IMR-90 (cell line): Measurements from ENCODE around the gene RHOG. TPM values are rescaled to one million over a fixed set of nuclear protein-coding genes. Genes with fewer than 3 reads are reported as not detected.

Source experiments
- ATAC-seq: fragments of 200-7000 bp; cut with Tn5 transposase; 2 replicates; pipeline ENCODE4 v1.9.1; 2020; ENCODE audit warnings: low read depth, mild to moderate bottlenecking, moderate library complexity
- BruUV-seq: library from RNA; stranded (reverse); fragments of 400-500 nt; replicated peaks from 2 replicates; lab custom pipeline; 2021; lab: Mats Ljungman, UMichigan
- CTCF ChIA-PET: fragments of 300-600 bp; formaldehyde crosslinking; extraction: SDS; loops from one replicate; lab custom pipeline; 2021; ENCODE audit warnings: antibody characterized with exemption; lab: Yijun Ruan, JAX
- POLR2A ChIA-PET: fragments of 300-600 bp; sonication (Branson Sonifier 250); formaldehyde crosslinking; loops from one replicate; lab custom pipeline; 2022; ENCODE audit warnings: antibody characterized with exemption; ENCODE audit not compliant: unreplicated experiment; lab: Charles Lee
- DNase-seq: peaks from one replicate; pipeline ENCODE4 v3.0.0; 2013
- H2AFZ ChIP-seq: replicated peaks from 2 replicates; pipeline ENCODE3; 2013; ENCODE audit warnings: low read length, mild to moderate bottlenecking; ENCODE audit not compliant: poor library complexity
- H2AK5ac ChIP-seq: 2 replicates; pipeline ENCODE4 v1.6.1; 2013; ENCODE audit warnings: low read depth, low read length, inconsistent platforms
- H2AK9ac ChIP-seq: replicated peaks from 2 replicates; pipeline ENCODE3; 2013; ENCODE audit warnings: mild to moderate bottlenecking, low read depth, low read length, moderate library complexity; ENCODE audit not compliant: poor library complexity
- H2BK120ac ChIP-seq: 2 replicates; pipeline ENCODE4 v1.6.1; 2013; ENCODE audit warnings: low read depth, low read length, inconsistent platforms
- H2BK15ac ChIP-seq: 3 replicates; pipeline ENCODE4 v1.6.1; 2013; ENCODE audit warnings: low read depth, low read length, inconsistent platforms
- H2BK20ac ChIP-seq: 2 replicates; pipeline ENCODE4 v1.6.1; 2013; ENCODE audit warnings: low read depth, mild to moderate bottlenecking, inconsistent platforms, low read length, moderate library complexity
- H2BK5ac ChIP-seq: 2 replicates; pipeline ENCODE4 v1.6.1; 2013; ENCODE audit warnings: mild to moderate bottlenecking, low read depth, low read length, inconsistent platforms; ENCODE audit not compliant: poor library complexity, severe bottlenecking
- H3K14ac ChIP-seq: replicated peaks from 2 replicates; pipeline ENCODE4 v1.6.1; 2013; ENCODE audit warnings: low read depth, low read length, inconsistent platforms
- H3K18ac ChIP-seq: 2 replicates; pipeline ENCODE4 v1.6.1; 2013; ENCODE audit warnings: low read depth, low read length, control low read depth
- H3K23ac ChIP-seq: 2 replicates; pipeline ENCODE4 v1.6.1; 2013; ENCODE audit warnings: low read depth, low read length, inconsistent platforms
- H3K27ac ChIP-seq: 2 replicates; pipeline ENCODE4 v1.5.1; 2013; ENCODE audit warnings: mild to moderate bottlenecking, control low read depth, low read length; ENCODE audit not compliant: insufficient read depth
- H3K27me3 ChIP-seq: 2 replicates; pipeline ENCODE4 v1.6.1; 2013; ENCODE audit warnings: low read length; ENCODE audit not compliant: control insufficient read depth, insufficient read depth
- H3K36me3 ChIP-seq: 2 replicates; pipeline ENCODE4 v1.6.1; 2013; ENCODE audit warnings: low read length, mixed read lengths; ENCODE audit not compliant: control insufficient read depth, insufficient read depth
- H3K4ac ChIP-seq: 2 replicates; pipeline ENCODE4 v1.6.1; 2013; ENCODE audit warnings: low read depth, low read length, inconsistent platforms
- H3K4me1 ChIP-seq: 2 replicates; pipeline ENCODE4 v1.6.1; 2013; ENCODE audit warnings: low read length, mixed read lengths; ENCODE audit not compliant: control insufficient read depth, insufficient read depth
- H3K4me2 ChIP-seq: 2 replicates; pipeline ENCODE4 v1.6.1; 2013; ENCODE audit warnings: low read depth, mild to moderate bottlenecking, control low read depth, low read length, moderate library complexity
- H3K4me3 ChIP-seq: 2 replicates; pipeline ENCODE4 v1.5.1; 2013; ENCODE audit warnings: low read depth, mild to moderate bottlenecking, control low read depth, low read length, moderate library complexity; ENCODE audit not compliant: insufficient read depth
- H3K56ac ChIP-seq: 2 replicates; pipeline ENCODE4 v1.6.1; 2013; ENCODE audit warnings: low read length, inconsistent platforms; ENCODE audit not compliant: insufficient read depth; ENCODE audit errors: extremely low read depth
- H3K79me1 ChIP-seq, 2 experiments: 2 replicates each; pipeline ENCODE4 v1.6.1; 2013; ENCODE audit warnings: low read length in 2 of 2, inconsistent platforms in 1 of 2, low read depth in 1 of 2
- H3K9ac ChIP-seq: 2 replicates; pipeline ENCODE4 v1.6.1; 2013; ENCODE audit warnings: low read depth, low read length, control low read depth
- H3K9me1 ChIP-seq: 2 replicates; pipeline ENCODE4 v1.6.1; 2013; ENCODE audit warnings: low read length, inconsistent platforms; ENCODE audit not compliant: insufficient read depth
- H3K9me3 ChIP-seq: 2 replicates; pipeline ENCODE4 v1.6.1; 2013; ENCODE audit warnings: low read length; ENCODE audit not compliant: control insufficient read depth, insufficient read depth
- H4K20me1 ChIP-seq: 2 replicates; pipeline ENCODE4 v1.6.1; 2013; ENCODE audit warnings: low read length, inconsistent platforms; ENCODE audit not compliant: insufficient read depth
- H4K5ac ChIP-seq: 2 replicates; pipeline ENCODE4 v1.6.1; 2013; ENCODE audit warnings: mild to moderate bottlenecking, low read depth, low read length, control low read depth
- H4K8ac ChIP-seq, 2 experiments: 2 replicates each; pipeline ENCODE4 v1.6.1; 2013; ENCODE audit warnings: low read depth in 2 of 2, low read length in 2 of 2, control low read depth in 1 of 2, inconsistent platforms in 1 of 2
- H4K91ac ChIP-seq: 2 replicates; pipeline ENCODE4 v1.6.1; 2013; ENCODE audit warnings: low read depth, low read length, inconsistent platforms; ENCODE audit not compliant: insufficient read depth
- BHLHE40 ChIP-seq: fragments of 150-350 bp; IDR thresholded peaks from 2 replicates; pipeline ENCODE4 v1.6.1; 2016; ENCODE audit warnings: mild to moderate bottlenecking, low read depth, low read length
- CEBPB ChIP-seq: IDR thresholded peaks from 2 replicates; pipeline ENCODE4 v1.6.1; 2012; ENCODE audit warnings: low read depth, low read length, improper control_type of control experiment
- CHD1 ChIP-seq: IDR thresholded peaks from 2 replicates; pipeline ENCODE4 v1.6.1; 2012; ENCODE audit warnings: low read depth, low read length, improper control_type of control experiment
- CTCF ChIP-seq: conservative IDR thresholded peaks from 2 replicates; pipeline ENCODE4 v1.5.1; 2012; ENCODE audit warnings: mild to moderate bottlenecking, low read depth, low read length, improper control_type of control experiment
- FOS ChIP-seq: fragments of 150-350 bp; IDR thresholded peaks from 2 replicates; pipeline ENCODE4 v1.6.1; 2016; ENCODE audit warnings: low read depth, low read length
- MAFK ChIP-seq: IDR thresholded peaks from 2 replicates; pipeline ENCODE4 v1.6.1; 2012; ENCODE audit warnings: low read depth, low read length, improper control_type of control experiment
- MAZ ChIP-seq: IDR thresholded peaks from 2 replicates; pipeline ENCODE4 v1.6.1; 2012; ENCODE audit warnings: low read depth, mild to moderate bottlenecking, low read length, improper control_type of control experiment, moderate library complexity, borderline replicate concordance
- MXI1 ChIP-seq: IDR thresholded peaks from 2 replicates; pipeline ENCODE4 v1.6.1; 2012; ENCODE audit warnings: low read depth, mild to moderate bottlenecking, low read length, moderate library complexity, borderline replicate concordance
- NFE2L2 ChIP-seq: fragments of 150-350 bp; IDR thresholded peaks from 2 replicates; pipeline ENCODE4 v1.6.1; 2016; ENCODE audit warnings: low read depth, mild to moderate bottlenecking, low read length
- POLR2A ChIP-seq: IDR thresholded peaks from 2 replicates; pipeline ENCODE4 v1.6.1; 2012; ENCODE audit warnings: mild to moderate bottlenecking, low read depth, low read length
- RAD21 ChIP-seq: IDR thresholded peaks from 2 replicates; pipeline ENCODE4 v1.6.1; 2012; ENCODE audit warnings: low read length, improper control_type of control experiment
- RCOR1 ChIP-seq: IDR thresholded peaks from 2 replicates; pipeline ENCODE4 v1.6.1; 2012; ENCODE audit warnings: mild to moderate bottlenecking, low read length, improper control_type of control experiment; ENCODE audit not compliant: insufficient replicate concordance
- RFX5 ChIP-seq: IDR thresholded peaks from 2 replicates; pipeline ENCODE4 v1.8.0; 2012; ENCODE audit warnings: low read depth, mild to moderate bottlenecking, low read length, moderate library complexity
- SMC3 ChIP-seq: fragments of 150-350 bp; IDR thresholded peaks from 2 replicates; pipeline ENCODE4 v1.6.1; 2016; ENCODE audit warnings: low read depth, mild to moderate bottlenecking, antibody characterized with exemption, low read length, moderate library complexity
- WGBS, 2 experiments: methylation state at CpG; one replicate each; pipeline versions ENCODE4 v1.1.5 to v1.1.7; 2013; ENCODE audit warnings: missing lambda C conversion rate in 2 of 2; ENCODE audit not compliant: insufficient read length in 1 of 2; ENCODE audit errors: extremely low coverage in 2 of 2; 5-methylcytosine and 5-hydroxymethylcytosine counted together
- dilution Hi-C: fragments of 300-500 bp; cut with HindIII; formaldehyde crosslinking; loops from one replicate; pipeline ENCODE4 v1.14.3; 2018; ENCODE audit warnings: low sequenced_read_pairs; ENCODE audit not compliant: unreplicated experiment
- in situ Hi-C: fragments of 300-500 bp; cut with MboI; formaldehyde crosslinking; loops from 3 replicates; pipeline ENCODE4 v1.14.3; 2019; ENCODE audit warnings: low sequenced_read_pairs, inconsistent platforms, mixed read lengths
- intact Hi-C: fragments of 100-400 bp; cut with micrococcal nuclease; formaldehyde crosslinking; loops from 2 replicates; pipeline ENCODE4 v1.10.0; 2022
- polyA plus RNA-seq, 3 experiments: library from polyadenylated mRNA; depleted of rRNA; stranded (reverse); fragments of >200 nt; gene quantifications; 2 replicates each; pipeline ENCODE4 v1.2.3, GENCODE V29; 2012; ENCODE audit warnings: low replicate concordance in 1 of 3
- total RNA-seq: library from RNA; depleted of rRNA; stranded (reverse); fragments of >200 nt; gene quantifications from 2 replicates; pipeline ENCODE4 v1.2.3, GENCODE V29; 2012
- TF ChIP-seq, protein P1 (sequence below): fragments of 150-350 bp; IDR thresholded peaks from 2 replicates; pipeline ENCODE4 v1.6.1; 2017; ENCODE audit warnings: mild to moderate bottlenecking, antibody characterized with exemption, low read length, low read depth
- TF ChIP-seq, protein P2 (sequence below): fragments of 150-350 bp; IDR thresholded peaks from 2 replicates; pipeline ENCODE4 v1.6.1; 2016; ENCODE audit warnings: low read depth, mild to moderate bottlenecking, low read length, moderate library complexity, borderline replicate concordance

RHOG gene
- total and polyA plus RNA-seq, 2 of the 4 experiments (the other 2 are of a cell fraction): 16.3 to 114 TPM

DNA sequence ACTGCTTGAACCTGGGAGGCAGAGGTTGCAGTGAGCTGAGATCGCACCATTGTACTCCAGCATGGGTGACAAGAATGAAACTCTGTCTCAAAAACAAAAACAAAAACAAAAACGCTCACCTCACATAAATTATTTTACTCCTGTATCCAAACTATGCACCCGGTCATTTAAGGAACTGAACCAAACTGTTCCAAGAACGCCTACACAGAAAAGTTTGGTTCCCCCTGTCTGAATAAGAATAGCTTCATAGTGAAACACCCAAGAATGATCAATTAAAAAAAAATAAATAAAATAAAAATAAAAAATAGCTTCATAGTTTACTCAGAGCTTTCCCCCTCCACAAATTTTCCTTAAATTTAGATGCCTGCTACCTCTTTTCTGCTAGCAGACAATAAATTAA lies 57.1 kb downstream of the RHOG start:
- Histone ChIP-seq H3K27ac (no peak overlapping the region), H3K14ac (no peak overlapping the region), H2AK5ac (no peak overlapping the region), H3K79me1 (peaks cover 10 to 43% of the 10 kb centered on the region in 2 experiments), H3K18ac (no peak overlapping the region), H3K4me2 (no peak overlapping the region), H3K4me3 (no peak overlapping the region), H4K91ac (no peak overlapping the region), H2BK15ac (no peak overlapping the region), H3K4ac (no peak overlapping the region), H3K9ac (no peak overlapping the region), H3K27me3 (no peaks in the 10 kb centered on the region), H2BK5ac (no peak overlapping the region), H3K23ac (no peak overlapping the region), H3K4me1 (peaks cover 15% of the 10 kb centered on the region), H2BK120ac (no peak overlapping the region), H2BK20ac (no peak overlapping the region), H3K9me1 (peaks cover 4% of the 10 kb centered on the region; the same call in 1 of the 2 replicates), H3K36me3 (peaks cover 15% of the 10 kb centered on the region), H4K8ac (no peak overlapping the region), H4K20me1 (peaks cover 68% of the 10 kb centered on the region), H2AFZ (no peak overlapping the region), H3K9me3 (no peaks in the 10 kb centered on the region), H3K56ac (no peak overlapping the region), H2AK9ac (no peak overlapping the region), H4K5ac (no peak overlapping the region)
- no peak for ATAC-seq
- ChIA-PET POLR2A (no interaction called here), CTCF (interaction anchor here (1.0 kb wide), 1 partner anchor 10 kb away, joined by 3 read pairs; no protein-coding TSS in a partner anchor)
- no TSS peak for BruUV-seq
- DNase-seq: no peak
- intact Hi-C loops (loop anchor here (10.0 kb wide), 1 partner anchor 291 kb away; no protein-coding TSS in a partner anchor), in situ Hi-C loops (no loop called here), dilution Hi-C loops (no loop called here)
- 100% methylated on average over 1 of the region's 4 CpGs; no CpG with 5 or more reads in 1 of the 2 experiments for WGBS, 2 experiments
- TF ChIP-seq CTCF: no peak
- no peak for TF ChIP-seq FOS
- TF ChIP-seq, protein P1, sequence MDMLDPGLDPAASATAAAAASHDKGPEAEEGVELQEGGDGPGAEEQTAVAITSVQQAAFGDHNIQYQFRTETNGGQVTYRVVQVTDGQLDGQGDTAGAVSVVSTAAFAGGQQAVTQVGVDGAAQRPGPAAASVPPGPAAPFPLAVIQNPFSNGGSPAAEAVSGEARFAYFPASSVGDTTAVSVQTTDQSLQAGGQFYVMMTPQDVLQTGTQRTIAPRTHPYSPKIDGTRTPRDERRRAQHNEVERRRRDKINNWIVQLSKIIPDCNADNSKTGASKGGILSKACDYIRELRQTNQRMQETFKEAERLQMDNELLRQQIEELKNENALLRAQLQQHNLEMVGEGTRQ: no peak
- TF ChIP-seq NFE2L2: no peak
- TF ChIP-seq, protein P2, sequence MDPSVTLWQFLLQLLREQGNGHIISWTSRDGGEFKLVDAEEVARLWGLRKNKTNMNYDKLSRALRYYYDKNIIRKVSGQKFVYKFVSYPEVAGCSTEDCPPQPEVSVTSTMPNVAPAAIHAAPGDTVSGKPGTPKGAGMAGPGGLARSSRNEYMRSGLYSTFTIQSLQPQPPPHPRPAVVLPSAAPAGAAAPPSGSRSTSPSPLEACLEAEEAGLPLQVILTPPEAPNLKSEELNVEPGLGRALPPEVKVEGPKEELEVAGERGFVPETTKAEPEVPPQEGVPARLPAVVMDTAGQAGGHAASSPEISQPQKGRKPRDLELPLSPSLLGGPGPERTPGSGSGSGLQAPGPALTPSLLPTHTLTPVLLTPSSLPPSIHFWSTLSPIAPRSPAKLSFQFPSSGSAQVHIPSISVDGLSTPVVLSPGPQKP: no peak
- TF ChIP-seq BHLHE40: no peak
- no peak for TF ChIP-seq MAFK
- TF ChIP-seq CHD1: no peak
- TF ChIP-seq RCOR1: no peak
- TF ChIP-seq RFX5: no peak
- TF ChIP-seq POLR2A: no peak
- no peak for TF ChIP-seq MAZ
- no peak for TF ChIP-seq MXI1
- TF ChIP-seq RAD21: no peak
- no peak for TF ChIP-seq SMC3
- no peak for TF ChIP-seq CEBPB
